ENCODE measurements around the gene SEL1L3.

SEL1L3 gene

DNA sequence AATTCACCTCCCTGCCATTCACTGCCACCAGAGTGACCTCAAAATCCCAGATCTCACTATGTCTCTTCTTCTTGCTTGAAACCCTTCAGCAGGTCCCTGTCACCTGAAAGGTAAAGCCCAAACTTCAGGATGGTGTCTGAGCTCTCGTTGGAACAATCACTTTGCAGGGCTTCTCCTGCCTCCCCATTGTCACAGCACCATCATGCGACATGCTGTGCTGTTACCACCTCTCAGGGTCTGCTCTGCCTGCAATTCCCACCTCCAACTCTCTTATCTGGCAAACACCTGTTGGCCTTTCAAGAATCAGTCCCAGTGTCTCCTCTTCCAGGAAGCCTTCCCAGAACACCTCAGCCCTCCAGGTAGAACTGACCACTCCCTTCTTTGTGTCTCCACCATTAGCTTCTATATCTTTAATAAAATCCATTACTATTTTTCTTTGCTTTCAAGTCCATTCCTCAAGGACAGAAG lies 46.2 kb downstream of the SEL1L3 start:
- DNase-seq (ENCODE audit: low spot score): no peak

DNA sequence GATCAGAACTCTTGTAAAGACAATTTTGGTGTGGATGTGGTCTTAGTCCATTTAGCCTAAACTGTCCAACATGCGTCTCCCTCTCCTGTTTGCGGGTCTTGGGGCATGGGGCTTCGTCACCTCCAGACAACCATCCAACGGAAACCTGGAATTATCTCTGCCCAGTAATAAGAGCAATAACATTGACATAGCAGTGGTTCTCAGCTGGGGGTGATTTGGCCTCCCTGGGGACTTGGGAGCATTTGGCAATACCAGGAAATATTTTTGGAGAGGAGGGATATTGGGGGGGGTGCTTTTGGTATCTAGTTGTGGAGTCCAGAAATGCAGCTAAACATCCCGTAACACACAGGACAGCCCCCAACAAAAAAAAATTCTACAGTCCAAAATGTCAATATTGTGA lies 47.2 kb downstream of the SEL1L3 start:
- DNase-seq (ENCODE audit: low spot score): no peak

DNA sequence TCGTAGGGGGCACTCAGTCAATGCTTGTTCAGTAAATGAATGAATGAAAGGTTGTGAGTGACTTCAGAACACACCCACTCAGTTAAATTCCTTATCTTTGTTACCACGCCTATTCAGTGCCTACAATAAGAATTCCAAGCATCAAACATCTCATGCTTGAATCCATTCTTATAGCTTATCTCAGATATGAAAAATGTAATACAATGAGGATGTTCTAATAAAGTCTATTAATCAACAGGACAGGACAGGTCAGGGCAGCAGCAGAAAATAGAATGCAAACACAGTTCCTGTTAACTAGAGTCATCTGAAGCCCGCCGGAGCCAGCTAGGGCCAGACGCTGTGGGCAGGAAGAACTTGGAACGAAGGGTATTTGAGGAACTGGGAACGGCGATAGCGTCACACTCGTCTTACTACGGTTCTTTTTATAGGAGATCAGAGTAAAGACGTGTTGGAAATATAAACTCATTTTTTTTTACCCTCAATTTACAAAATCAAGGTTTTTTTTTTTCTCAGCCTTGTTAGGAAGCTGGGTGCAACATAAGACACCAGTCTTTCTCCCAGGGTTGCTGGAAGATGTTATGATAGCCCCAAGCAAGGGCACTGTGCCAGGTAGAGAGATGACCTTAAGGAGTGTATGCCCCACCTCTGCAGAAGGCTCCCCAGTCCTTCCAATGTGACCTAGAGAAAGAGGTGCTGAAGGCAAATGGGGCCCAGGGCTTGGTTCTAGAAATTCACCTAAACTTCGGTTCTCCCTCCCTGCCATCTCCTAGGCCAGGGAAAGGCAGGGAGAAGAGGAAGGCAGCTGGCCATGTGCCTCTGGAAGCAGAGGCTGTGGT lies 48.3 kb downstream of the SEL1L3 start:
- DNase-seq (ENCODE audit: low spot score): no peak

DNA sequence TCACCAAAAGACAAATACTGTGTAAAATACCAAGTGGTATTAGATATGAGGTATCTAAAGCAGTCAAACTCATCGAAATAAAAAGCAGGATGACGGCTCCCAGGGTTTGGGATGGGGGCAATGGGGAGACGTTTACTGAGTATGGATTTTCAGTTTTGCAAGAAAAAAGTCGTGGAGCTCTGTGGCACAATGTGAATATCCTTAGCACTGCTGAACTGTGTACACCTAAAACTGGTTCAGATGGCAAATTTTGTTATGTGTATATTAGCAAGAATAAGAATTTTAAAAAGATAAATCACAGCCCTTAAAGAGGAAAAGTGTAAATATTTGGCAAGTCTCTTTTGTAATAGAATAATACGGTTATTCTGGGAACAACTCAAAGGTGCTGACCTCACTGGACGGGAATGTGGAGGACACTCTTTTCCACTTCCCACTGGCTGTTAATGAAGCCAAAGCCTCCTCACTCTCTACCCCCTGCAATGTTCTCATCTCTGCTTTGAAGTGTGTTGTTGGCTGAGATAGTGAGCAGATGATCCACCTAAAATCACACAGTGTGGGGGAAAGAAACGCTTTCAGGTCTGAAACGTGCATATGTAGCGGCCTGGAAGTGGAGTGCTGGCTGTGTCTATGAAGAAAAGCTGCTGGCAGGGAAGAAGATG lies 49.2 kb downstream of the SEL1L3 start:
- DNase-seq (ENCODE audit: low spot score): no peak

DNA sequence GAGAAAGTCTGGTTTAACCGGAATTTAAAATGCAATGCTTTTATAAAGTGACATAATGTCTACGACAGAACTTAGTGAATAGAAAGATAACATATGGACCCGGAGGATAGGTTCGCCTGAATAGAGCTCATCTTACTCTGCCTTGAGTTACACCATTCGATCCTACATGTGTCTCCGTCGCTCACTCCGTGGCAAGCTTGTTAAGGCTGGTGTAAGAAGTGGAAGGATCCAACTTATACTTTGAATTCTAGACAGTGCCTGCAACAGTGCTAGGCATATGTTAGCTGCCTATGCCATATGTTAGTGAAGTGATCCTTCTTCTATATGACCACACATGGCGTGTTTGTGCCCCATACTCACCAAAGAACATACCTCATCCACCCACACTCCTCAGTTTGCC lies 50.9 kb downstream of the SEL1L3 start:
- DNase-seq (ENCODE audit: low spot score): no peak

DNA sequence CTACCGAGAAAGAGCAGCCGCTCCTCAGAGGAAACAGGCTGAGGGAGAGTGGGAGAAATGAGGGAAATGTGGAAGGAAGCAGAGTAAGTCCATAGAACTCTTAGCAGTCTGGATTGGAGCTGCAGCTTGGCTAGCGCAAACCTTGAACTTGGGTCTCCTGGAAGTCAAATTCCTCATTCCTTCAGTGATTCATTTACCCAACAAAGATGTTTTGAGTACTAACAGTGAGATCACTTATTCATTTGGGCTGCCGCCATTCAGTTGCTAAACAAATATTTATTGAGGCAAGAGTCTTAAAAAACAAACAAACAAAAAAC lies 51.5 kb downstream of the SEL1L3 start:
- no peak for DNase-seq (ENCODE audit: low spot score)

DNA sequence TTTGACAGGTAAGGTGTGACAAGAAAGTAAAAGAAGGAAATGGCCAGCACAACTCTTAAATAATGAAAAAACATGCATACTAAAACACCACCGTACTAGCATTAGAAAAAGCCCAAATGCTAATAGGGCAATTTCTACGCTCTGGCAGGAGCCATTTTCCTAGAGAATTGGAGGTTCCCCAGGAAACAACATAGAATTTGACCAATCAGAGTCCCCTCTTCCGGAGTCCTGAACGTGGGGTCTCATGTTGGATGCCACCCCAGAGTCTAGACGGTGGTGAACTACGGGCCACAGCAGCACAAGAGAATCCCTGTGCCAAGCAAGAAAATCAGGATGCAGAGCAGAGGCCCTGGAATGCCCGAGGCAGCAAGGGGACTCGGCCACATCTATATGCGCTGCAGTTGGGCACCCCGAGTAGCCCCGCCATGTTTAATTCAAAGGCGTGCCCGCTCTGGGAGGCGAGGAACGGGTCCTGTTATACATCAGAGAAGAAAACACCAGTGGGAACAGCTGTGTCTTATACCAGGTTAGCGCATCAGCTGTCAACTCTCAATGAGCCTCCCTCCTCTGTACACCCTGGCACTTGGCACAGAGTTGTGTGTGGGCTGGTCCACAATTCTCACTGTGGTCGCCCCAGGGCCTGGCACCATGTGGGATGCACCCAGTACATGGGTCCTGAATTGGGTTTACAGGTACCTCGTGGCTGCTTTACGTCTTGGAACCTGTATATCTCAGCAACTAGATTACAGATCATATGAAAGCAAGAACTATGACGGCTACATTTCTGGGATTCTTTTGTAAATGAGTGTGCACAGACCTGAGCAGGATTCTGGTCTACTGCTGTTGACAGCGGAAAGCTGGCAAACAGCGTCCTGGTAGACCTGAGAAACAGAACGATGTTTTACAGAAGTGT lies 52.1 kb downstream of the SEL1L3 start:
- DNase-seq (ENCODE audit: low spot score): no peak

DNA sequence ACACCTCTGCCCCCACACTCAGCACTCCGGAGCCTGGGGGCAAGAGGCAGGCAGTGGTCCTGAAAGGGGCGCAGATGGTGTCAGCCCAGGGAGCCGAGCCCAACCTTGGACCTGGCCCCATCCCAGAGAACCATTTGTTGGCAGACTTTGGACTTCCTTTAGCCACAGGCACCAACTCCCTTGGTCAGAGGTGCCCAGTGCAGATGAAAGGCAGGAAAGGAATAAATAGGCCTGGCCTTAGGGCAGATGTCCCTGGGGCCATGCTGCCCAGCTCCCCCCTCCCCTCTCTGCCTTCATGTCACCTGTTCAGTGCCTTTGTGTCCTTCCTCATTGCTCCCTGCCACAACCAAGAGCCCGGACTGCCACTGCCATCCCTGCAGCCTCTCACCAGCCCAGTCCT lies 52.8 kb downstream of the SEL1L3 start:
- DNase-seq (ENCODE audit: low spot score): no peak

DNA sequence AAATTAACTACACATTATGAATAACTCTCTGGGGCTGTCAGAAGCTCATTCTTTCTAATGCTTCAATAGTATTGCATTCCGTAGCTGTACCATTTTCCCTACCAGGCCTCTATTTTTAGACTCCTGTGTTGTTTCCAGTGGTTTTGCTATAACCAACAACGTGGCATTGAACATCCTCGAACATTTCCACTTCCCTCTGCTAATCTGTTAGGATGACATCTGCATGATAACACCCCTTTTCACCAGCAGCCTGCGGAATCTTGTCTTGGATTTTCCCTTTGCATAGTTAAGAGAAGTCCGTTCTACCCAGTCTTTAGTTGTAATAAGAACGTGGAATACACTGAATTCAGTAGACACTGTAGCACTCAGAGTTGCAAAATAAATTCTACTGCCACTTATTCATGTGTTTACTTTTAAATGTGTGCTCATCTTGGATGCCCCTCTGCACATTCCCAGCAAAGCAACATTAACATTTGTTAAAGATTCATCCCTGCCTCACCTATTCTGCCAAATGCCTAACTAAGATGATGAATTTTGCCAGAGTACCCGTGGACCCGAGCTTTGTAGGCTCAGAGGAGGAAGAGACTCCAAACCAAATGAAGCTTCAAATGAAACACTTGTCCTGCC lies 55.6 kb downstream of the SEL1L3 start:
- DNase-seq (ENCODE audit: low spot score): no peak

DNA sequence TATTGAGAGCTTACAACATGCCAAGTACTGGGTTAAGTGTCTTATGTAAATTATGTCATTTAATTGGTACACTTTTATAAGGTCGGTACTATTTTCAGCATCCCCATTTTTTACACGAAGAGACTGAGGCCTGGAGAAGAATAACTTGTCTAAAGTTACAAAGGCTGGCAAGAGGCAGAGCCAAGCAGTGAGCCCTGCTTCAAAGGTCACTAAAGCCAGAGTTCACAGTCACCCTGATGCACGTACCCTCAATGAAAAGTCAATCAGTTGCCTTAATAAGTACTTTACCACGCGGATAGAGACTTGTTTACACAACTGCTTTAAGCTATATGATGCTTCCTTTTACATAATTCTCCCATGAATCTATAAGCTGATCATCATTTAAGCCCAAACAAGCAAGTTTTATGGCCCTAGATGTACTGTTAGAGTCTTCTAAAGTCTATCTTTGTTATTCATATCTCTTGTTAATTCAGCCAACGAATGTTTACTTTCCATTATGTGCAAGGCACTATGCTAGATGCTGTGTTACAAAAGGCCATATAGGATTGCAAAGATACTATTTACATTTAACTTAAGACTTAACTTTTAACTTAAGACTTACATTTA lies 57.4 kb downstream of the SEL1L3 start:
- DNase-seq (ENCODE audit: low spot score): no peak

DNA sequence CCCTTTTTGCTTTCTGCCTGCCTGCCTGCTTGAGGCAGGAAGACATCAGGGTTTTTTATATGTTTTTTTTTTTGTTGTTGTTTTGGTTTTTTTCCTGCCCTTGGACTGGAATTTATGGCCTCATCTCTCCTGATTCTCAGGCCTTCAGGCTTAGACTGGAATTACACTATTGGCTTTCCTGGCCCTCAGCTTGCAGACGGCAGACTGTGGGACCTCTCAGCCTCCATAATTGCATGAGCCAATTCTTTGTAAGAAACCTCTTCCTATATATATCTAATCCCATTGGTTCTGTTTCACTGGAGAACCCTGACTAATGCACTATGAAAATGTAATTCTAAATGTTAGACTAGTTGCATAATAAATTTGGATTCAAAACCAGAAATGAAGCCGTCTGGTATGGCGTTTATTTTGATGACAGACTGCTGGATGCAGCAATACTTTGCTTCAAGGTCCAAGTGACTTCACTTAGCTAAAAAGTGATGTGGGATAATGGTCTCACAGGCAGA lies 59.0 kb downstream of the SEL1L3 start:
- DNase-seq (ENCODE audit: low spot score): no peak

DNA sequence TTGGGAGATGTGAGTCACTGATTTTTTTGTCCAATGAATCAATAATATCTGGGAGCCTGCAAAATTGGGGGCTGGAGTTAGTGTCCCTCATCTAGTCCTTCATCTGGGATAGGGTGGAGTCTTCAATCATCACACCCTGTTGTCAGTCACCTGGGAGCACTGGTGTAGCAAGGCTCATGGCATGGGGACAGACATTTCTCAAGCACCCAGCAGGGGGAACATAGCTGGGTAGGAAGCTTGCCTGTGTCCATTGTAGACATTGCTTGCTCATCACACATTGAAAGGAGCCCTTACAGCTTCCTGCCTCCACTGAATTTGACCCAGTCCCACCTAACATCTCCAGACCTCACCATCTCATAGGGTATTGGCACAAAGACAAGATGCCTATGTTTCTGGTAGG lies 61.2 kb downstream of the SEL1L3 start:
- no peak for DNase-seq (ENCODE audit: low spot score)

DNA sequence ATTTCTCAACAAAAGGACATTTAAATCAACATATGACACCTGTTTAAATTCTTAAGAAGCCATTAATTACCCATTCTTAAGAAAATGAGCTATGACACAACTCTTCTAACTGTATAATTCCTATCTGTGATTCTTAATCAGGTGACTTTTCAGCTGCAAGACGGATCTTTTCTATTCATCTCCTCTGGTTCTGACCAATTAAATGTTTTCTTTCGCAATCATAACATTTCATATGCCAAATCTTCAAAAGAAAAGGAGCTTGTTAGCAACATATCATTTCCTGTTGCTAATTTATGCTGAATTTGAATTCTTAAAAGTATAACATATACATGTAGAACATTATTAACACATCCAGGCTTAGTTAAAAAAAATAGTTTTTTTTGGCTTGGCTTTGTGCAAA lies 62.5 kb downstream of the SEL1L3 start:
- DNase-seq (ENCODE audit: low spot score): no peak

DNA sequence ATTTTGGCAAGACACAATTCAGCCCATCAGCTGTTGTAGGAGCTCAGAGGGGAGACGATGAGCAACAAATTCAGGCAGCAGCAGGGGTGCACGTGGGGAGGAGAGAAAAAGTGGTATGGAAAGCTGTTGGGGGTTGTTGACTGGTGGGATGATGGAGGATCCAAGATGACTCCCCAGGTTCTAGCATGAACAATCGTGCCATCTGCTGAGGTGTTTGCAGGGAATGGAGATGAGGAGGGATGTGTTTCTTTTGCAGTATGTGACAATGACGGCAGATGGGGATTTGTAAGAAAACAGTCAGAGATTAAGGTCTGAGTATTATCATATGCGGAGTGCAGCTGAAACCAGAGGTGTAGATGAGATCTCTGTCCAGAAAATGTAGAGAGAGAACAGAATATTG lies 63.3 kb downstream of the SEL1L3 start:
- no peak for DNase-seq (ENCODE audit: low spot score)

DNA sequence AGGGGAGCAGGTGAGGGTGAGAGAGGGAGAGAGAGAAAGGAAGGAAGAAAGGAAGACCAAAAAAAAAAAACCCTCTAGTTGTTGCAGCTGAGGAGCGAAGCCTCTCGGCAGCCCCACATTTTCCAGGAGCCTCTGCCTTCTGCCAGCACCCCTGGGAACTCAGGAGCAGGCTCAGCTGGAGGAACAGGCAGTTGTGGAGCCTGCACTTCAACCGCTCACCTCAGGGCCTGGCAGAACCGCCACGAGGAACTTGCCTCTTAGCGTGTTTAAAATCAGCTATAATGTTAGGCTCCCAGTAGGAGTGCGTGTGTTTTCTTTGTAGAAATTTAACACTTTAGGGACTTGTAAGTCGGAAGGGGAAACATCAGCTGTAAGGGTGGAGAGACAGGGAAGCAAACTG lies 65.7 kb downstream of the SEL1L3 start:
- no peak for DNase-seq (ENCODE audit: low spot score)

DNA sequence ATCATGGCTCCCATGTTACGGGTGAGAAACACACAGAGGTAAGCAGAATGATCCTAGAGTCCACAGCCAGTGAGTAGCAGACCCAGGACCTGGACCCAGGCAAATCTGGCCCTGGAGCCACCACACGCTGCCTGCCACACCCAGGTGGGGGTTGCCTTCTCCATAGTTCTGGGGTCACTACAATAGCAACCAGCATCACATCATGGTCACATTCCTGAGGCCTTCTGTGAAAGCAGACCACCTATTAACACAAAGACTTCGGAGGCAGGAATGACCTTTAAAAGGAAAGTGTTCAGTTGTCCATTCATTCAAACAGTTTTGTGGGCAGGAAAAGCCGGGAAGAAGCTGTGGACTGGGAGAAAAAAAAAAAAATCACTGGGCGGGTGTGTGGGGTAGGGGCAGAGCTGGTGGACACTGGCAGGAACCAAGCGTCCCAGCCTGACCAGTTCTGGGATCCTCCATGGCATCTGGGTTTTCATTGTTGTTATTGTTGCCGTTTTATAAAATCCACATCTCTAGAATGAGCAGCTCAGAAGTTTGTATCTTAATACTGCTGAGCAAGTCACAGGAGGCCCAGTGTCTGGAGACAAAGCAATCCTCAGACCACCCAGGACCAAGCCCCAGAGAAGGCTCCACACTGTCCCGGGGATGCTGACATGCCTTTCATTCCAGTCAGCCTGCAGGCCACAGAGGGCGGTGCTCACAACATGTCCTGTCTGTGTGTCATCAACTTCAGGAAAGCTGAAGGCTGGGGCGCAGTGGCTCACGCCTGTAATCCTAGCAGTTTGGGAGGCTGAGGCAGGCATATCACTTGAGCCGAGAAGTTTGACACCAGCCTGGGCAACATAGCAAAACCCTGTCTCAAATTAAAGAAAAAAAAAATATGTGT lies 67.0 kb downstream of the SEL1L3 start:
- DNase-seq (ENCODE audit: low spot score): peak; percentile 74

DNA sequence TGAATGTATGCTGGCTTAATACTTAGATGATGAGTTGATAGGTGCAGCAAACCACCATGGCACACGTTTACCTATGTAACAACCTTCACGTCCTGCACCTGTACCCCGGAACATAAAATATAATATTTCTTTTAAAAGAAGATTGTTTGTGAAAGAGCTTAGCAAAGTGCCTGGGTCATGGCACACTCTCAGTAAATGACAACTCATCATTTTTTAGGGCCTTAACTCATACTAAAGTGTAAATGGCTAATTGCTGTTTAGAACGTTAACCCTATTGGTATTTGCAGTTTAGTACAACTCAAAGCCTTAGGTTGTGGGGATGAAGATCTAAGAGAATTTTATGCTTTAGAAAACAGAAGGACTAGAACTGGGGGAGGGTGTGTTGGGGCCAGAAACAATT lies 67.7 kb downstream of the SEL1L3 start:
- DNase-seq (ENCODE audit: low spot score): no peak

DNA sequence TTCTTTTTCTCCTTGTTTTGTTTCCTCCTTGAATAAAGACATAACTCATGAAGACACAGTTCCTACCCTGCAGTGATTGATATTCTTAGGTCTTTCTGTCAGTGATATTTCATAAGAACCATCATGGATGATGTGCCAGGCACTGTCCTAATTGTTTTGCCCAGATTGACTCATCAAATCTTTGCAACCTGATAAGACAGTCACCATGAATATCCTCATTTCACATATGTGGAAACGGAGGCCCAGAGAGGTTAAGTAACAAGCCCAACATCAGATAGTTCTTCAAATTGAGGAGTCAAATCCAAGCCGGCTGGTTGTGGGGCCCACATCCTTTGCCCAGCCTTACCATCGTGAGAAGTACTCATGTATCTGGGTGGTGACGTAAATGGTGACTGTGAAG lies 69.9 kb downstream of the SEL1L3 start:
- DNase-seq (ENCODE audit: low spot score): no peak

DNA sequence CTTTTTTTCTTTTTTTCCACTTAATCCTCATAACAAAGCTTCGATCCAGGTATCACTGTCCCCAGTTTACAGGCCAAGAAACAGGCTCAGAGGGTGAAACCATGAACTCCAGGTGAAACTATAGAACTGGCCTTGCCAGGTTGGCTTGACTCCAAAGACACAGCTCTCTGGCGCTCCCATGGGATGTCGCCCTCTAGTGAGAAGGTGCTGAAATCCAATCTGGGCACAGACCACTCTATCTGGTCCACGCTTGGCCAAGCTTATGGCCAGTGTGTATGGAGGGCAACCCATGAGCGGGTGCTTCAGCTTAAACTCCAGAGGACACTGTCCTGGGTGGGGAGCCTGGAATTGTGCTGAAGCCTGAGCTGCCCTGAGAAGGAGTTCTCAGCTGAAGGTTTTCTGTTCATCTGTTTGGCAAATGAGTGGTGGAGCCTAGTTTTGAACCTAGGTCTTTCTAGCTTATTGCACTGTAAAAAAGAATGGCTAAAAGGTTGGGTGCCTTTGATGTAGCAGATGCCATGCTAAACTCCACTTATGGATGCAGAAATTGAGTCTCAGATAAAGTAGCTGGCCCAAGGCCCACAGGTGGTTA lies 70.5 kb downstream of the SEL1L3 start:
- DNase-seq (ENCODE audit: low spot score): peak; percentile 73

DNA sequence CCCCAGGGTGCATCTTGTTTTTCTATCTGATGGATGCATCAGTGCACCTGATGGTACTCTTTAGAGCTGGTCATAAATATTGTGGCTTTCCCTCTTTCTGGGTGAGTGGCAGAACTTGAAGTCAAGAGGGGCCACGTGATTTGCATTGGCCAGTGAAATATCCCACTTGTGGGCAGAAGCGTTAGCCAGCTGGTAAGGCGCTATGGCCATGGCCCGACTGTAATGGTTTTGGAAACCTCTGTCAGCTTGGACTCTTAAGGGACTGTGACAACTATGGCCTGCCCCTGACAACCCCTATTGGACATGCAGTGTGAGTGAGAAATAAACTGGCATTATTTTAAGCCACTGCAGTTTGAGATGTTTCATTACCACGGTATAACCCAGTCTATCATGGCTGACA lies 72.8 kb downstream of the SEL1L3 start:
- DNase-seq (ENCODE audit: low spot score): no peak

All from iPS-NIHi11 (cell line).